HepG2 (cell line): Measurements from ENCODE around the gene LSM2. TPM values are rescaled to one million over a fixed set of nuclear protein-coding genes. Genes with fewer than 3 reads are reported as not detected.
A peak's percentile ranks its signal among the peaks of the same experiment; 100 is the strongest.

Experiments
- AHR ChIP-seq: IDR thresholded peaks from 2 replicates; pipeline ENCODE4 v1.6.1; 2018; ENCODE audit warnings: missing genetic modification reagents, missing compliant biosample characterization
- IKZF4 ChIP-seq: sonication (generic); formaldehyde crosslinking; IDR thresholded peaks from 2 replicates; pipeline ENCODE4 v1.5.1; 2020; ENCODE audit warnings: borderline replicate concordance, mild to moderate bottlenecking, low read depth, missing genetic modification reagents; ENCODE audit errors: not compliant biosample characterization
- ISX ChIP-seq: sonication (generic); formaldehyde crosslinking; conservative IDR thresholded peaks from 2 replicates; pipeline ENCODE4 v1.5.0; 2020; ENCODE audit warnings: missing genetic modification reagents
- MATR3 ChIP-seq: sonication (generic); formaldehyde crosslinking; IDR thresholded peaks from 2 replicates; pipeline ENCODE4 v1.4.0; 2020; ENCODE audit warnings: missing genetic modification reagents
- MYPOP ChIP-seq: sonication (generic); formaldehyde crosslinking; IDR thresholded peaks from 2 replicates; pipeline ENCODE4 v1.8.1; 2023; ENCODE audit warnings: mild to moderate bottlenecking, moderate library complexity, missing genetic modification reagents
- NFKBIZ ChIP-seq: IDR thresholded peaks from 2 replicates; pipeline ENCODE4 v1.6.1; 2018; ENCODE audit warnings: missing genetic modification reagents, missing compliant biosample characterization
- PATZ1 ChIP-seq: sonication (generic); formaldehyde crosslinking; IDR thresholded peaks from 2 replicates; pipeline ENCODE4 v1.4.0; 2020; ENCODE audit warnings: missing genetic modification reagents
- PHF20 ChIP-seq: sonication (generic); formaldehyde crosslinking; IDR thresholded peaks from 2 replicates; pipeline ENCODE4 v1.5.0; 2020; ENCODE audit warnings: mild to moderate bottlenecking, missing genetic modification reagents
- SAP130 ChIP-seq: IDR thresholded peaks from 2 replicates; pipeline ENCODE4 v1.6.1; 2016; ENCODE audit warnings: low read depth
- SKIL ChIP-seq: sonication (generic); formaldehyde crosslinking; IDR thresholded peaks from 2 replicates; pipeline ENCODE4 v1.8.0; 2022; ENCODE audit warnings: missing genetic modification reagents, mild to moderate bottlenecking, moderate library complexity, borderline replicate concordance
- TFDP1 ChIP-seq: IDR thresholded peaks from 2 replicates; pipeline ENCODE4 v1.6.1; 2016; ENCODE audit warnings: missing compliant biosample characterization, missing genetic modification reagents, borderline replicate concordance
- ZKSCAN1 ChIP-seq: fragments of 150-350 bp; IDR thresholded peaks from 2 replicates; pipeline ENCODE4 v1.6.1; 2014; ENCODE audit warnings: low read length
- ZMYM4 ChIP-seq: sonication (generic); formaldehyde crosslinking; IDR thresholded peaks from 2 replicates; pipeline ENCODE4 v1.8.1; 2023; ENCODE audit warnings: mild to moderate bottlenecking, missing genetic modification reagents
- ZNF138 ChIP-seq: sonication (generic); formaldehyde crosslinking; IDR thresholded peaks from 2 replicates; pipeline ENCODE4 v1.5.0; 2020; ENCODE audit warnings: mild to moderate bottlenecking, low read depth, missing genetic modification reagents
- ZNF337 ChIP-seq: sonication (generic); formaldehyde crosslinking; IDR thresholded peaks from 2 replicates; pipeline ENCODE4 v1.5.1; 2020; ENCODE audit warnings: missing genetic modification reagents, low read depth, mild to moderate bottlenecking, borderline replicate concordance
- ZNF530 ChIP-seq: sonication (generic); formaldehyde crosslinking; IDR thresholded peaks from 2 replicates; pipeline ENCODE4 v1.5.0; 2020; ENCODE audit warnings: low read depth, mild to moderate bottlenecking, missing genetic modification reagents
- ZNF567 ChIP-seq: sonication (generic); formaldehyde crosslinking; IDR thresholded peaks from 2 replicates; pipeline ENCODE4 v1.8.1; 2023; ENCODE audit warnings: mild to moderate bottlenecking, missing genetic modification reagents, borderline replicate concordance
- ZNF746 ChIP-seq: sonication (generic); formaldehyde crosslinking; IDR thresholded peaks from 2 replicates; pipeline ENCODE4 v1.8.0; 2022; ENCODE audit warnings: mild to moderate bottlenecking, missing genetic modification reagents
- ZNF83 ChIP-seq: sonication (generic); formaldehyde crosslinking; IDR thresholded peaks from 2 replicates; pipeline ENCODE4 v1.4.0; 2020; ENCODE audit warnings: missing genetic modification reagents, mild to moderate bottlenecking, borderline replicate concordance
- polyA plus RNA-seq, 8 experiments: library from polyadenylated mRNA; depleted of rRNA in 3 of 8; stranded (reverse) in 7 of 8; unstranded in 1 of 8; fragments of >200 nt; fragmentation: Illumina TruSeq in 4 of 8; extraction: Trizol in 4 of 8; gene quantifications; 2 replicates each; pipeline versions ENCODE4 v1.2.1 to v1.2.3, GENCODE V29; 2011 to 2016; ENCODE audit warnings: low read depth in 4 of 8, missing spikeins in 1 of 8, mixed read lengths in 1 of 8; ENCODE audit not compliant: insufficient read depth in 1 of 8
- total RNA-seq, 5 experiments: library from RNA; depleted of rRNA; stranded (reverse); fragments of >200 nt; fragmentation: Illumina TruSeq; extraction: Trizol; gene quantifications; 2 replicates each; pipeline ENCODE4 v1.2.3, GENCODE V29; 2016; ENCODE audit warnings: low read depth in 1 of 5
- TF ChIP-seq, protein P1 (sequence below): sonication (generic); formaldehyde crosslinking; IDR thresholded peaks from 2 replicates; pipeline ENCODE4 v1.5.1; 2020; ENCODE audit warnings: missing genetic modification reagents, mild to moderate bottlenecking, borderline replicate concordance

The LSM2 gene
- total and polyA plus RNA-seq, 2 of the 13 experiments (the other 11 are each of a cell fraction or from before 2014, with no cell fraction given) = 69.4 to 90.5 TPM

DNA sequence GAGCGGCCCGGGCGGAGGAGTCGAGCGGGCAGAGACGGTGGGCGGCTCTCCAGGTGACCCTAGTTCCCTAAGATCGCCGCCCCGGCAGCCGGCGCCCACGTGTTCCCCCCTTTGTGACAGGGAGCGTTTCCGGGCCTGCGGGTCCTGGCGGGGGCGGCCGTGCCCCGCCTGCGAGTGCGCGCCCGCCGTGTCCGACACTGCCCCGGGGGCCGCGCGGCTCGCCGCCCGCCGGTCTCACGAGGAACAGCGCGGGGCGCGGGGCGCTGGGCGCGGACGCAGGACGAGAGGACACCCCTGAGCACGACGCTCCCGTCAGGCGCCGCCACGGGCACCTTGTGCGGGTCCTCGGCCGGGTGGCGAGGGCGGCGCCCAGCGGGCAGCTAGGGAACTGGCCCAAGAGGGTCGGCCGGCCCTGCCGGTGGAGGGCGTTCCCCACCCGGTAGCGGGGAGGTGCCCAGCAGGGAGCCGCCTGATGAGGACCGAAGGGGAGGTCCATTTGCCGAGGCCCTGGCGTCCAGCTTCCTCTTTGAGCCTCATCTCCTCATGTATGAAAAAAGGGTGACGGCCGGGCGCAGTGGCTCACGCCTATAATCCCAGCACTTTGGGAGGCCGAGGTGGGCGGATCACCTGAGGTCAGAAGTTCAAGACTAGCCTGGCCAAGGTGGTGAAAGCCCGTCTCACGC, 11.0 kb downstream of the LSM2 start, which contains the start of gene VARS1 (continued):
- TF ChIP-seq, protein P1, sequence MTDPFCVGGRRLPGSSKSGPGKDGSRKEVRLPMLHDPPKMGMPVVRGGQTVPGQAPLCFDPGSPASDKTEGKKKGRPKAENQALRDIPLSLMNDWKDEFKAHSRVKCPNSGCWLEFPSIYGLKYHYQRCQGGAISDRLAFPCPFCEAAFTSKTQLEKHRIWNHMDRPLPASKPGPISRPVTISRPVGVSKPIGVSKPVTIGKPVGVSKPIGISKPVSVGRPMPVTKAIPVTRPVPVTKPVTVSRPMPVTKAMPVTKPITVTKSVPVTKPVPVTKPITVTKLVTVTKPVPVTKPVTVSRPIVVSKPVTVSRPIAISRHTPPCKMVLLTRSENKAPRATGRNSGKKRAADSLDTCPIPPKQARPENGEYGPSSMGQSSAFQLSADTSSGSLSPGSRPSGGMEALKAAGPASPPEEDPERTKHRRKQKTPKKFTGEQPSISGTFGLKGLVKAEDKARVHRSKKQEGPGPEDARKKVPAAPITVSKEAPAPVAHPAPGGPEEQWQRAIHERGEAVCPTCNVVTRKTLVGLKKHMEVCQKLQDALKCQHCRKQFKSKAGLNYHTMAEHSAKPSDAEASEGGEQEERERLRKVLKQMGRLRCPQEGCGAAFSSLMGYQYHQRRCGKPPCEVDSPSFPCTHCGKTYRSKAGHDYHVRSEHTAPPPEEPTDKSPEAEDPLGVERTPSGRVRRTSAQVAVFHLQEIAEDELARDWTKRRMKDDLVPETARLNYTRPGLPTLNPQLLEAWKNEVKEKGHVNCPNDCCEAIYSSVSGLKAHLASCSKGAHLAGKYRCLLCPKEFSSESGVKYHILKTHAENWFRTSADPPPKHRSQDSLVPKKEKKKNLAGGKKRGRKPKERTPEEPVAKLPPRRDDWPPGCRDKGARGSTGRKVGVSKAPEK (CRISPR knock-in tag) = no peak
- TF ChIP-seq MYPOP (CRISPR knock-in tag) (peak; percentile 95), ZNF530 (CRISPR knock-in tag) (no peak), ZKSCAN1 (no peak), ZNF746 (no peak), ZNF567 (CRISPR knock-in tag) (peak; percentile 95), ZMYM4 (CRISPR knock-in tag) (peak; percentile 92), NFKBIZ (CRISPR knock-in tag) (no peak), PATZ1 (CRISPR knock-in tag) (peak; percentile 46), PHF20 (CRISPR knock-in tag) (peak; percentile 76), SKIL (CRISPR knock-in tag) (no peak), ISX (CRISPR knock-in tag) (0 out of 2 replicates have a peak, but pooled peaks have one; percentile 72), IKZF4 (no peak), ZNF83 (CRISPR knock-in tag) (peak; percentile 80; the same call in 1 of the 2 replicates), TFDP1 (CRISPR knock-in tag) (peak; percentile 68; the same call in 1 of the 2 replicates), MATR3 (no peak), ZNF138 (peak; percentile 97; the same call in 1 of the 2 replicates), SAP130 (CRISPR knock-in tag) (peak; percentile 98), AHR (CRISPR knock-in tag) (no peak), ZNF337 (CRISPR knock-in tag) (no peak)
